A673 (cell line): Measurements from ENCODE around the gene OVCH1. TPM values are rescaled to one million over a fixed set of nuclear protein-coding genes. Genes with fewer than 3 reads are reported as not detected.

Experiments used
- BruUV-seq: library from RNA; stranded (reverse); fragments of 400-500 nt; replicated peaks from 2 replicates; lab custom pipeline; 2021; lab: Mats Ljungman, UMichigan
- CTCF ChIA-PET: fragments of 300-600 bp; sonication (Branson Sonifier 250); formaldehyde crosslinking; loops from one replicate; lab custom pipeline; 2022; ENCODE audit warnings: antibody characterized with exemption; lab: Charles Lee
- POLR2A ChIA-PET: fragments of 300-600 bp; sonication (Branson Sonifier 250); formaldehyde crosslinking; loops from one replicate; lab custom pipeline; 2022; ENCODE audit warnings: antibody characterized with exemption; ENCODE audit not compliant: low non-redundant PET; lab: Charles Lee
- DNase-seq: peaks from one replicate; pipeline ENCODE4 v3.0.0-alpha.2; 2015; ENCODE audit warnings: low spot score
- H3K27ac ChIP-seq: fragments of 200-600 bp; sonication (generic); 2 replicates; pipeline ENCODE4 v1.5.1; 2016; ENCODE audit warnings: mixed run types, low read depth, mild to moderate bottlenecking, mixed read lengths, antibody characterized with exemption, low read length; ENCODE audit not compliant: poor library complexity, severe bottlenecking
- H3K27me3 ChIP-seq: fragments of 200-600 bp; sonication (generic); replicated peaks from 2 replicates; pipeline ENCODE4 v1.6.1; 2017; ENCODE audit warnings: mixed run types, low read depth, mild to moderate bottlenecking, mixed read lengths, antibody characterized with exemption, low read length; ENCODE audit not compliant: insufficient read depth, poor library complexity
- H3K36me3 ChIP-seq: fragments of 200-600 bp; sonication (generic); 2 replicates; pipeline ENCODE4 v1.6.1; 2016; ENCODE audit warnings: mixed run types, mild to moderate bottlenecking, mixed read lengths, antibody characterized with exemption, low read length; ENCODE audit not compliant: insufficient read depth, poor library complexity, severe bottlenecking
- H3K4me1 ChIP-seq: fragments of 200-600 bp; sonication (generic); 2 replicates; pipeline ENCODE4 v1.6.1; 2017; ENCODE audit warnings: mixed run types, mild to moderate bottlenecking, mixed read lengths, antibody characterized with exemption, low read length; ENCODE audit not compliant: insufficient read depth, poor library complexity, severe bottlenecking
- H3K4me3 ChIP-seq: fragments of 200-600 bp; sonication (generic); 2 replicates; pipeline ENCODE4 v1.5.1; 2016; ENCODE audit warnings: low read depth, mixed run types, mild to moderate bottlenecking, mixed read lengths, low read length; ENCODE audit not compliant: poor library complexity, severe bottlenecking
- H3K9me3 ChIP-seq: fragments of 200-600 bp; sonication (generic); 2 replicates; pipeline ENCODE4 v1.6.1; 2016; ENCODE audit warnings: mixed run types, low read depth, mild to moderate bottlenecking, mixed read lengths, antibody characterized with exemption, low read length; ENCODE audit not compliant: poor library complexity, severe bottlenecking
- EZH2 ChIP-seq: fragments of 200-600 bp; sonication (generic); IDR thresholded peaks from 2 replicates; pipeline ENCODE4 v1.6.1; 2017; ENCODE audit warnings: borderline replicate concordance, low read depth, mild to moderate bottlenecking, mixed read lengths, antibody characterized with exemption, low read length; ENCODE audit not compliant: poor library complexity, severe bottlenecking
- intact Hi-C: fragments of 100-400 bp; cut with micrococcal nuclease; formaldehyde crosslinking; loops from one replicate; pipeline ENCODE4 v1.10.0; 2022; ENCODE audit not compliant: unreplicated experiment
- total RNA-seq: library from RNA; stranded (reverse); gene quantifications from 2 replicates; pipeline ENCODE4 v1.2.3, GENCODE V29; 2021
- TF ChIP-seq, protein P1 (sequence below): fragments of 300-800, 200-600 bp; sonication (generic); conservative IDR thresholded peaks from 2 replicates; pipeline ENCODE4 v1.5.1; 2017; ENCODE audit warnings: low read depth, mild to moderate bottlenecking, antibody characterized with exemption, low read length, moderate library complexity, mixed read lengths

The OVCH1 gene
- total RNA-seq, 1 experiment from 2014 or later, result 0.09 TPM

DNA sequence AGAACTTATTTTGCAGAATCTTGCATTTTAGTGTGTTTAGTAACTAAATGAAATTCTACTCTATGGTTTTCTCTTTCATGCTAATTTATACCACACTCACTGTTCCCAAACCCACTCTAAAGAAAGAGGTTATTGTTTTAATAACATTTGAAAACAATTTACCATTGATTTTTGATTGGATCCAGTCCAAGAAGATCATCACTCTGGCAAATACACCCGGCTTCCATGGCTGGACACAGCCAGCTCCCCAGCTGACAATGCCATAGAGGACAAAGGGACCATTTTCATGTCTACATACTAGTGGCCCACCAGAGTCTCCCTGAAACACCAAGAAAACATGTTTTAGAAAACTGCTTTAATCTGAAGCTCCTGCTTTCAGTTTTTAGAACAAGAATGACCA is 42.4 kb downstream of the OVCH1 start:
- H3K36me3 ChIP-seq, result no peaks in the 10 kb centered on the region
- DNase-seq, result no peak
- CTCF ChIA-PET, result no interaction called here
- no peak overlapping the region for H3K27ac ChIP-seq
- POLR2A ChIA-PET, result no interaction called here
- BruUV-seq, result no TSS peak
- no peaks in the 10 kb centered on the region for H3K9me3 ChIP-seq
- TF ChIP-seq, protein P1, sequence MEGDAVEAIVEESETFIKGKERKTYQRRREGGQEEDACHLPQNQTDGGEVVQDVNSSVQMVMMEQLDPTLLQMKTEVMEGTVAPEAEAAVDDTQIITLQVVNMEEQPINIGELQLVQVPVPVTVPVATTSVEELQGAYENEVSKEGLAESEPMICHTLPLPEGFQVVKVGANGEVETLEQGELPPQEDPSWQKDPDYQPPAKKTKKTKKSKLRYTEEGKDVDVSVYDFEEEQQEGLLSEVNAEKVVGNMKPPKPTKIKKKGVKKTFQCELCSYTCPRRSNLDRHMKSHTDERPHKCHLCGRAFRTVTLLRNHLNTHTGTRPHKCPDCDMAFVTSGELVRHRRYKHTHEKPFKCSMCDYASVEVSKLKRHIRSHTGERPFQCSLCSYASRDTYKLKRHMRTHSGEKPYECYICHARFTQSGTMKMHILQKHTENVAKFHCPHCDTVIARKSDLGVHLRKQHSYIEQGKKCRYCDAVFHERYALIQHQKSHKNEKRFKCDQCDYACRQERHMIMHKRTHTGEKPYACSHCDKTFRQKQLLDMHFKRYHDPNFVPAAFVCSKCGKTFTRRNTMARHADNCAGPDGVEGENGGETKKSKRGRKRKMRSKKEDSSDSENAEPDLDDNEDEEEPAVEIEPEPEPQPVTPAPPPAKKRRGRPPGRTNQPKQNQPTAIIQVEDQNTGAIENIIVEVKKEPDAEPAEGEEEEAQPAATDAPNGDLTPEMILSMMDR, result no peak
- H3K4me1 ChIP-seq, result no peaks in the 10 kb centered on the region
- intact Hi-C loops, result no loop called here
- H3K4me3 ChIP-seq, result no peak overlapping the region
- H3K27me3 ChIP-seq, result peaks cover 14% of the 10 kb centered on the region

DNA sequence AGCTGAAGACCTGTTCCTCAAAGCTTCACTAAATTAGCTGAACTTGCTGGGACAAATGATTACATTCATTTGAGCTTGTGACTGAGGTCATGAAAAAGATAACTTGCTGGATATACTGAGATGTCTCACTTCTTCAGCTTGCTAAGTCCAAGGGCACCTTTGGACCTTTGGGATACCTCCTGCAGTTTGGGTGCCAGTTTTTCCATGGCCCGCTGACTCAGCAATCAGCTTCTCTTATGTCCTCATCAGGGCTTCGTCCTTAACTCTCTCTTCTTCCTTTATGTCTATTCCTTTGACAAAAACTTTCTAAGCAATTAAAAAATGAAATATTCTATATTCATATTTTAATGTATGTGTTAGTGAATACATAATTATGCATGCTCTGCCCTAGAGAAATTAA is 45.6 kb downstream of the OVCH1 start:
- no TSS peak for BruUV-seq

GRCh38 chr12:29448157-29448556 is 49.3 kb downstream of the OVCH1 start:
- Histone ChIP-seq H3K4me3 (no peak overlapping the region), H3K27me3 (peaks cover 12% of the 10 kb centered on the region), H3K4me1 (no peaks in the 10 kb centered on the region), H3K9me3 (no peaks in the 10 kb centered on the region), H3K27ac (no peak overlapping the region), H3K36me3 (no peaks in the 10 kb centered on the region)
- DNase-seq, result no peak
- ChIA-PET POLR2A (no interaction called here), CTCF (no interaction called here)
- intact Hi-C loops, result no loop called here
- BruUV-seq, result no TSS peak
- TF ChIP-seq EZH2, result no peak
- TF ChIP-seq, protein P1, result no peak

More for the DNA sequence above, 45.6 kb downstream of the OVCH1 start:
- Histone ChIP-seq H3K27me3 (peaks cover 14% of the 10 kb centered on the region), H3K27ac (no peak overlapping the region), H3K9me3 (no peaks in the 10 kb centered on the region), H3K4me3 (no peak overlapping the region), H3K36me3 (no peaks in the 10 kb centered on the region), H3K4me1 (no peaks in the 10 kb centered on the region)
- DNase-seq, result no peak
- intact Hi-C loops, result loop anchor here (5.0 kb wide), 1 partner anchor 50 kb away; no protein-coding TSS in a partner anchor
- ChIA-PET POLR2A (no interaction called here), CTCF (no interaction called here)
- TF ChIP-seq, protein P1, result no peak
- no peak for TF ChIP-seq EZH2
